GM18499 (cell line): Measurements from ENCODE around the gene DUSP6.

Experiments used
- ATAC-seq: cut with Tn5 transposase; IDR thresholded peaks from one replicate; pipeline ENCODE4 v1.9.1; 2021; ENCODE audit warnings: moderate number of reproducible peaks; ENCODE audit not compliant: insufficient read depth, unreplicated experiment

DUSP6 gene

DNA sequence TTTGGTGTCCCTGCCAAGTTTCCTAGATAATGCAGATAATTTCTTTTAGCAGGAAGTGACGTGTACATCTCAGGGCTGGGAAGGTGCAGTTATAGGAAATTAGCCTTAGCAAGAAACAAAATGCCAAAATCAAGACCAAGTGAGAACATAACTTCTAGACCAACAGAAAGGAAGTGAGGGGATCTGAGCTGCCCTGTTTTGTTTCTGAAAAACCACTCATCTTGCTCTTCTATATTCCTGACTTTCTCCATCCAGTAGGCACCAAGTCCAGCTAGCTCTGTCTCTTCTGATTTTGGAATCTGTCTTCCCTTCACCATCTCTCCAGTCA, 23.9 kb upstream of the DUSP6 start:
- ATAC-seq: no peak

DNA sequence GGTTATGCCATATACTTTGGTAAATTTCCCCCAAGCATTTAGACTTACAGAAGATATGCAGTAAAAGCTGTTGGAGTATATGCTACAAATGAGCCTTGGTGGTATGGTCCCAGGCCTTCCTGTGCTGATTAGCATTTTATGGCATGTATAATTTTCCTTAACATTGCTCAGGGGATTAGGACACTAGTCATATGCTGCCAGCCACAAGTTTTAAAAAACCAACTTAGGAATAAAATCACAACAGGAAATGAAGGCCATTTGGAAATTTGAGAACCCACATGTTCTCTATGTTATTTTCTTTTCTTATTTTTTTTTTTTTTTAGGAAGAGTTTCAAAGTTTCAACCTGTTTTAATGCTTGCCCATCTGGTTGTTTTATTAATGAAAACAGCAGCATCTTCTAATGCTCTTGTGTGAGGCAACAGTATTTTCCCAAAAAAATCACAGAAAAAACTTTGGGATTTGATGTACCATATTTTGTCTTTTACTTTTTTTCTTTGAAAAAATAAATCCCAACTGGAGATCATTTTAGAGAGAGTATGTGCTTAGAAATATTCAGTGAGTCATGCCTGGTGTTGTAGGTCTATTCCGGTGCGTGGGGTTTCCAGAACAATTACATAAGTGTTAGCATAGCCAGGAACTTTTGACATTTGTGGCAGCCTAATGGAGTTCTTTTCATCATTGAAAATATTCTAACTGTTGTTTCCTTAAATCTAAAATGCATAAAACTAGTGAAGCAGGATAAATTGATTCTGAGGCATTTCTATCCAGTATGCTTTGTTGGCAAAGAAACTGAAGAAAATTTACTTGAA, 21.7 kb upstream of the DUSP6 start:
- ATAC-seq: no peak

DNA sequence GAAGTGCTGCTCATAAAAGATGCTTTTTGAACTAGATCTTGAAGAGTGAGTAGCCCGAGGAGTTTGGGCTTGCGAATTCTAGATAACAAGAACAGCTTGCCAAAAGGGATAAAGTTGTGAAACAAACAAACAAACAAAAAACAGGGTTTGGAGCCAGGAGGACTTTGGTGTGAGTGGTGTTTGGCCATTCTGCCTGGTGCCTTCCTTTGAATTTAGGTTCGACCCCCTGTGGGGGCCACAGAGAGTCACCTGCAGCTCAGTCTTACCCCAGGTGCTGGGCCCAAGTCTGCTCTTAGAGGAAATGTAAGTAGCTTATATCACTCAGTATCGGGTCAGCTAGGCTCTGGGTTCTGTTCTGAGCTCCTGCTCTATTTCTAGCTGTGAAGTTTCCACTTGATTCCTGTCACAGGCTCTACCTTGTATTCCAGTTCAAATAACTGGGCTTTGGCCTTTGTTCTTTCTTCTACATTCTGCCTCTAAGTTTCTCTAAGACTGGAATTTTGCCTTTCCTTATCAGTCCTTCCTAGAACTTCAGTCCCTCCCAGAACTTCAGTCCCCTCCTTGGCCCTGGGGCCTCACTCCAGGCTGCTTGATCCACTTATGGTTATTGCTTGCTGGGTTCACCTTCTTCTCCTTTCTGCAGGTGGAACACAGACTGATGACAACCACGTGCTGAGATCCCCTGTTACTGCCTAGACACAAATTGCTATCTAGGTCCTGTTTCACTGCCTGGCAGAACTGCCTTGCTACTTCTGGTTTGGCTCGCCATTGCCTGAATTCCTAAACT, 20.5 kb upstream of the DUSP6 start:
- no peak for ATAC-seq

DNA sequence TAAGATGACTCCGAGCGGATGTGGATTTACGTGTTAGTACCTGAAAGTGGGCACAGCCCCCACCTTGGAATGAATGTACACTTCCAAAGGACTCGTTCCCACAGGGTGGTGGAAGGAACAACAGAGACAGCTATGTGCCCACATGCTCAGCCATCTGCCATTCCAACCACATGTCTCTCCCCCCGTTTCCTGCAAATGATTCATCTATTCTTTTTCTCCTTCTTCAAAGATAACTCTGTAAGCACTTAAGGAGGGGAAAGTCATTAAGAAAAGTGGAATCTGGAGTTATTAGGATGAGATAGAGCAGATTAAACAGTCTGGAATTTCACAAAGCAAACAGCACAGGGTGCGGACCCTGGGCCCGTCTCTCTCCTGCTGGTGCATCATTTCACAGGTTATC, 18.5 kb upstream of the DUSP6 start:
- ATAC-seq: no peak

DNA sequence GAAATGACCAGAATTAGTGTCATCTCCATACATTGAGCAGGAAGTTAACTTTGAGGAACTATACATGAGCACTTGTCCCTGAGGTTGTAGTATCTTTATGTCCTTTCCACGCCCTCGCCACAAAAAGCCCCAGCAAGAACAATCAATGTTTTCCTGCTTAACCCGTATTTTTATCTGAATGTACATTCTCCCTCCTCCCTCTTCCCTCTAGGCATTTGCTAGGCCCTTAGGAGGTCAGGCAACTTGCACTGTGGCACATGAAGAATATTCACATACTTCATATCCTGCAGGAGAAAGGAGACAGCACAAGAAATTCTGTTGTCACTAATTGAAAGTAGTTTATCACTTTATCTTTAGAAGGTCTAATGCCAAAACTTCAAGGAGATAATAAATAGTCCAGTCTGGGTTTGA, 18.1 kb upstream of the DUSP6 start:
- ATAC-seq: no peak

DNA sequence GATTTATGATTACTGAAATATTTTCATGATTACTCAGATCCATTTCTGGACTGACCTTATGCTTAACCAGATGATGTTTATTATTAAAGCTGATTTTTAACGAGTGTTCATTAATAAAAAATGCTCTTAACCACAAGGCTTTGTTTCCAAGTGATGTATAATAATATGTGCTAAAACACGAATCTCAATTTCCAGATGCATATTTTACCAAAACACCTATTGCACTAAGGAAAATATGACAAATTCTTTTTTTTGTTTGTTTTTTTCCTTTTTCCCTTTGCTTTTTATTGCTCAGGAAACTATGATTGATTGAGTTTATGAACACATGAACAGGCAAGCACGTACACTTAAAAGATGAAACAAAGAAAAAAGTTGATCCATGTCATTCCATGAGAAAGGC, 16.9 kb upstream of the DUSP6 start:
- ATAC-seq: no peak

DNA sequence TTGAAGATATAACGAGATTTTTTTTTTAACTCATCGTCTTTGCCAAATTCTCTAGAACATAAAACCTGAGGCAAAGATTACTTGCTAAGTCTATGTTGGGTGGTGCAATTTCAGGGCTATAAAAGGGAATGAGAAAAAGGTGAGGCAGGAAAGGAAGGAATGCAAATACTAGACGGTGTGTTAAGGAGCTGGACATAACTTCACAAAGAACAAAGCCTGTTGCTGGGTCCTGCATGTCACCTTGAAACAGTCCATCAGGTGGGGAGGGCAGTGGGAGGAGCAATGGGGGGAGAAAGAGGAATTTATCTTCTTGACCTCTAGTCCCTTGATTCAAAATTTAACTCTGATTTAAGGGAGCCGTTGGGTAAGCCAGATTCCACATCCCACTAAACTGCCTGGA, 16.1 kb upstream of the DUSP6 start:
- ATAC-seq: no peak

DNA sequence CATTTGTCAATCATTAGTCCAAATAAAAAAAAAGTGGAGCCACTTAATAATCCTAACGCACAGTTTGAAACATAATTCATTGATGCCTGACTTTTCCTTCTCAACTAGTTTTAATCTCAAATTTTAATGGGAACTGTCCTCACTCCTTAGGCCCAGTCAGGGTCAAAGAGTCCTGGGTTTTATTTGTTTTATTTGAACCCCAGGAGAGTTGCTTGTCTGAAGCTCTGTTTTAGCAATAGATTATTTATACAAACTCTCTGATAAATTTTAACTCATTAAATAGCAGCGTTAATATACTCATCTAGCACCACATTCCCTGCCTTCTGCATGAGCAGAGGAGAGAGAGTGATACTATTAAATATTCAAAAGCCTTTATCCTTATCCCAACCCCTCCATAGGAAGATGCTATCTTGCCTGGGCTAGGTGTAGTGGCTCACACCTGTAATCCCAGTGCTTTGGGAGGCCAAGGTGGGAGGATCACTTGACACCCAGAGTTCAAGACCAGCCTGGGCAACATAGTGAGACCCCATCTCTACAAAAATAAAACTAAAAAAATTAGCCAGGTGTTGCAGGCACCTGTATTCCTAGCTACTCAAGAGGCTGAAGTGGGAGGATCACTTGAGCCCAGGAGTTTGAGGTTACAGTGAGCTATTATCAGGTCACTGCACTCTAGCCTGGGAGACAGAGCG, 14.5 kb upstream of the DUSP6 start:
- ATAC-seq: no peak

DNA sequence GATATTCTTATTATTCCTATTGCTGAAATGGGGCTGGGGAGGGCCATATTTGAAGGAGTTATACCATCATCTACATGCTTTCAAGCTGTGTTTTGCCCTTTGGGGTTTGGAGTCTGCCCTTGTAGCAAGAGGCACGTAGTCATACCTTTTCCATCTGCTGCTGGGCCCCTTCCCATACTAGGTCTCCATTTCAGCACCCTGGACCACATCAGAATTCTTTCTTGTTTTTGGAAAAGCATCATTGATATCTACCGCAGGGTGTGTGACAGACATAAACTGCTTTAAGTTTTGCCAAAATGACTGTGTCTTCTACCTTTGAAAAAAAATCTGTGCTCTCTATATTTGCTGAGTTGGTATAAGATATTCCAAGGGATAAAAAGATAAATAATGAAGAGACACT, 12.3 kb upstream of the DUSP6 start:
- no peak for ATAC-seq

DNA sequence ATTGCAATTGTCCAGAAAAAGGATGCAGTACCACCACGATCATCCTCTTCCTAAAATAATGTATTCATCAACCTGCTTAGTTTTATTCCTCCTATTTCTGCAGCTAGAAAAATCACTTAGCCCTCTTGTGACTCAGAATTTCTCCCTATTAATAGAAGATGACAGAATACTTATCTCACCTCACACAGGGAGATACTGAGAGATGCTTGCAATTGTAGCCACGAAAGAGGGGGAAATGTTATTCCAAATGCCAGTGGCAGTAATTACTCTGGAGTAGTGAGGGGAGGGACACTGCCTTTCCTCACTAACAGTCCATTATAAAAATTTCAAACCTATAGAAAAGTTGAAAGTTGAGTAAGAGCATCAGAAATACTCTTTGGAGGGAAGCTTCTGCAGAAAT, 11.8 kb upstream of the DUSP6 start:
- no peak for ATAC-seq

DNA sequence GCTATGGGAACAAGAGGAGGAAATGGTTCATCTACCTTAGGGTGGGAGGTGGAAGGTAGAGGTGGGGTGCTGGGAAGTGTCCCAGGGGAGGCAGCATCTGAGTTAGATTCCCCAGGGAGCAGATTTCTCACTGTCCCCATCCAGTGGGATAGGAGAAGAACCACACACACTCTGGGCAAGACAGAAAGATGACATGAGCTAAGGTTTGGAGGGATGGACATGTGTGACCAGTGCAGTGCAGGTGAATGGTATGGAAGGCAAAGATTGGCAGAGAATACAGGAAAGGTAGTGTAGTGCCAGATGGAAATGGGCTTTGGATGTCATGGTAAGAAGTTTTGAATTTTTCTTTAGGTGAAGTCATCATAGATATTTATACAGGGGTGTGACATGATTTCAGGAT, 11.3 kb upstream of the DUSP6 start:
- ATAC-seq: no peak

DNA sequence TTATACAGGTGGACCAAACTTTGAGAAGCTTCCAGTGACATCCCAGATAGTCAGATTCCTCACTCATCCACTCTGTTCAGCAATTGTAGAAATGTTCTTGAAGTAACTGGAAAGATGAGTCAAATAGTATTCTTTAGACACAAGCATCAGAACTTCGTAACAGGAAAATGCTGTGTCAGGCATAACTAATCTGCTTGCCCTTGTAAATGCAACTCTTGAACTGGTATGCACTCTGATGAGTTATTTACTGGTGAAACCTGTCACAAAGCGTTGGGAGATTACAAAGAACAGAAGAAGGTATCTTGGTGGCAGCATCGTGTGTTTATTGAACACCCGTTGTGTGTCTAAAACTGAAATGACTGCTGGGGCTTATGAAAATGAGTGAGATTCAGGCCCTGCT, 10.8 kb upstream of the DUSP6 start:
- ATAC-seq: no peak

DNA sequence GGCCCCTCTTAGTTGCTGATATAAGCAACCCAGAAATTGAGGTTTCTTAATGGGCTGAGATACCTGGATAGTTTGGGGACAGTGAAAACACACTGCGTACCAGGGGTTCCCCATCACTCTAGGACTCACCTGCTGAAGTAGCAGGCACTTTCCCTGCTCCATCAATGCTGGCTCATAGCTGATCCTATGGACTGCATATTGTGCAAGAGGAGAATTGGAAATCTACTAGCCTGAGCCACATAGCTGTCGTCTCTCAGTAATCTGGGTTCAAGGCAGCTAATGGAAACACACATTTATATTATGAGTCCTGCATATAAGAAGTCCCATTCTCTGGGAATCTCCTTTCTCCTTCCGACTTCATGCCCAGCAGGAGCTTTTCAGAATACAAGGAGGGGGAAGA, 7.3 kb upstream of the DUSP6 start:
- ATAC-seq: no peak

DNA sequence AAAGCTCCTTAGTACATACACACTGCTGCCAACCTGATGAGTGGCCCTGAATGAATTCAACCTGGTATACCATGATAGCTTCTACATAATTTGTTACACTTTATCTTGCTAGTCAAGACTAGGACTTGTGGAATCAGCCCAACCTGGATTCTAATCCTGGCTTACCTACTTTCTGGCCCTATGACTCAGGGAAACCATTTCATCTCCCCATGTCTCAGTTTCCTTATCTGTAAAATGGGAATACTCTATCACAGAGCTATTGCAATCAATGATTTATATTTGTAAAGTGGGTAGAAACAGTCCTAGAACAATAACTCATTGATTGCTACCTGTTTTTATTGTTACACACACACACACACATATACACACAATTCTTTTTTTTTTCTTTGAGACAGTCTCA, 6.5 kb upstream of the DUSP6 start:
- ATAC-seq: no peak

DNA sequence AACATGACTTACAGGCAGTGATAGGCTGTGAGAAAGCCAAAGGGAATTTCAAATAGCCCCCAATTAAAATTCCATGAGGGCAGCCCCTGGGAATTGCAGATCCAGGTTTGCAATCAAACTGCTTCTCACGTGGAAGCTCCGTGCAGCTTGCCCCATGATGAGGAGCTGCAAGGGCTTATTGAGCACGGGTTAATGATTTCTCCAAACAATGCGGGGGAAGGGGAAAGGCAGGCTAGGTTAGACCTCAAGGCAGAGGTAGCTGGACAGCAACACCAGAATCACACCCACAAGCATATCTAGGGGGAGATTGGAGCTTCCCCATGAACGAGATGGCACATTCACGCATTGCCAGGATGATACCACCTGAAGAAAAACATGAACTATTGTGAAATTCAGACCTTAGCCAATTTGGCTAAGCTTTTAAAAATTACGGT, 5.0 kb upstream of the DUSP6 start:
- ATAC-seq: no peak

DNA sequence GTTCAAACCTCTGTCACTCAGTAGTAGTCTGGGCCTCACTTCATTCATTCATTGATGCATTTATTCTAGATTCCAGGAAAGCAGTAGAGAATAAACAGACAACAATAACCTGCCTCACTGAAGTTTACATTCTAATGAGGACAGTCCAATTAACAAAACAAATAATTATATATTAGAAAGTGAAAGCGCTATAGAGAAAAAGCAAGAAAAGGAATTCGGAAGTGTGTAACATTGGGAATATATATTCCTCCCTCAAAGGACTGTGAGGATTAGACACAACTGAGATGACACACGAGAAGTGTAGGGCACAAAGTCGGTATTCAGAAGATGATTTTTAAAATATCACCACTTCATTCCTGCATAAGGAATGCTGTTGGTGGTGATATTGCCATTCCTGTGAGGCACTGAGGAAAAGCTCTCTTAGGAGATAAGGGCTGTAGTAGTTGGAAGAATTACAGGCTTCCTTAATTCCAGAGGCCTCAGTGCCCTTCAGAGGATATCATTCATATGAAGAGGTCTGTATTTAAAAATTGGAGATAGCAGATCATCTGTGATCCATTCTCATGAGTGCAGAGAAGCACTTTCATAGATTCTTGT, 3.9 kb upstream of the DUSP6 start:
- ATAC-seq: no peak

DNA sequence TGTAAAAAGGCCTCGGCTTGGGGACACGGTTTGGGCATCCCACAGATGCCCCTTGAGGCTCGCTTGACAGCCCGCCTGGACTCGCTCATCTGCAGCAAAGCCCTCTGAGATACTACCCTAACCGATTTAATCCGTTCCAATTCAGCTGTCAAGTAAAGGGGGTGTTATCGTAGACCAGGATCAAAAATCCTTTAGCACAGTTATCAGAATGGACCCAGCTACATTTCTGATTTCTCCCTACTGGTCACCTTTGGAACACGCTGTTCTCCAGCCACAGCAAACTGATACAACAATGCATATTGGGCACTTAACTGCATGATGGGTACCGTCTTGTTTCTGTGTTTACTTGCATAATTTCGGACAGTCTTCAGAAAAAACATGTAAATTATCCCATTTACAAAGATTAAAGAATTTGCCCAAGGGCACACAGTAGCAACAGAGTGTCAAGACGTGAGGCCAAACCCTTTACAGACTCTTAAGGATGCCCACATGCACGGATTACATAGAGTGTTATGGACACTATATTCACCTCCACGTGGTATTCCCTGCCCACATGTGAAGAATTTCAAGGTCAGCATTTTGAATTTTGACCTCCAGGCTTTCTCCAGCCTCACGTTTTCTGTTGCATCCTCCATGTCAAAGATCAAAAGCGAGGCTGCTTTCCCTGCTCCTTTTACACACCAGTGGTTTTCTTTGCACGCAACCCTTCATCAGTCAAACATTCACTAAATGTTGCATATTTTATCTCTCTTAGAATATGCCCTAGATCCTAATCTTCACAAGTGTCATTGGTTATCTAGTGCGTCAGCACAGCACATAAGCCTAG, 3.2 kb upstream of the DUSP6 start:
- ATAC-seq: no peak

DNA sequence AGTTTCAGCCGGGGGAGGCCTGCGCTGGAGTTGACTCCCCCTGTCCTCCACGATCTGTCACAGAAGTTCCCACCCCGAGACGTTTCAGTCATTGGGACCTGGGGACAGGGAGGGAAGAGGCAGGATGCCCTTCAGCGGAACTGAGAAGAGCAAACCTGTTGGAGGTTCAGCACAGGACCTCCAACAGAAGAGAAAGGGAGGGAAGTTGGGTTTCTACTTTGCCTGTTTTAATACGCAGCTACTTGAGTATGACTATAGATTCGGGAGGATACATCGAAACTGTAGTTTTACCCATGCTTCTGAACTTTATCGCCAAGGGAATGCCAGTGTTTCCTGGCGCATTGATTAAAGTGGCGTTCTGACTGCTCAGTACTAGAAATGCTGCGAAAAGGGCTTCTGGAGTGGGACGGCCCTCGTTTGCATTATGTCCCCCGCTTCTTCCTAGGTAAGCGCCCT, 2.3 kb upstream of the DUSP6 start:
- ATAC-seq: no peak

DNA sequence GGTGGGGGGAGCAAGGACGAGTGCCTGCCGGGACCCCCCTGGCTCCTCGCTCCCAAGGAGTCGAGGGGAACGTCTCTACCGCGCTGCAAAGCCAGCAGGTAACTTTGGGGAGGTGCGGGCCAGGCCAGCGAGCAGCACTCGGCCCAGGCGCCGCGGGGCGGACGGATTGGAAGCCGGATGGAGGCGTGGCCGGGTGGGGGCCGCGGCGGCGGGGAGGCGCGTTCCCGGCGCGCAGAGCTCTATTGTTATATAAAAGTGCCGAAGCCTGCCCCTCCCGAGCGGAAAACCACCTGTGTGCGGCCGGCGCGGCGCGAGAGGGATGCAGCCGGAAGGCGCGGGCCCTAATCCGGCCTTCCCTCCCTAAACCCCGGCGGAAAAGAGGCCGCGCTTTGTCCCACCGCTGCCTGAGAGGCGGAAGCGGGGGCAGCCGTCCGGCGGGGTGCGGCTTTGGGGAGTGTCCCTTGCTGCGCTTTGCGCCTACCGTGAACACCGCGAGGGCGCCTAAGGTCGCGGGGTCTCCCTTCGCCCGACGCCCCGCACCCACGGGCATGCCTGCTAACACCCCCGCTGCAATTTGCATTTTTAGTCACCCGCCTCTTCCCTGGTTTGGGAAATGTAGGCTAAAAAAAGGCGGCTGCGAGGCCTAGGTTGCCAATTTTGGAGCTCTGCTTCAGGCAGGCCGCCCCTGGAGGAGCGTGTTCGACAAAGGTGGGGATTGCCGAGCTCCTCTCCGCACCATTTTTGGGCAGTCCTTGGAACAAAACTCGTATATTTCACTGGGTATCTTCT, 1.7 kb upstream of the DUSP6 start:
- no peak for ATAC-seq
